Stimulated activated CD8-positive, alpha-beta memory T cell treated with anti-CD3 and anti-CD28 coated beads, Interleukin-12 subunit alpha, Interleukin-12 subunit beta, amount 100 ng/mL, for 4 hours (primary cell): ENCODE measurements around the gene ADAMTS2.
"Not testable (repeated sequence)": the region's sequence is repeated elsewhere in the genome, so short reads cannot be mapped to it uniquely, and the experiment has no call there.

ENCODE experiments used
- DNase-seq: peaks from one replicate; pipeline ENCODE4 v3.0.0-alpha.2; 2020; ENCODE audit warnings: low read depth

ADAMTS2 gene

DNA sequence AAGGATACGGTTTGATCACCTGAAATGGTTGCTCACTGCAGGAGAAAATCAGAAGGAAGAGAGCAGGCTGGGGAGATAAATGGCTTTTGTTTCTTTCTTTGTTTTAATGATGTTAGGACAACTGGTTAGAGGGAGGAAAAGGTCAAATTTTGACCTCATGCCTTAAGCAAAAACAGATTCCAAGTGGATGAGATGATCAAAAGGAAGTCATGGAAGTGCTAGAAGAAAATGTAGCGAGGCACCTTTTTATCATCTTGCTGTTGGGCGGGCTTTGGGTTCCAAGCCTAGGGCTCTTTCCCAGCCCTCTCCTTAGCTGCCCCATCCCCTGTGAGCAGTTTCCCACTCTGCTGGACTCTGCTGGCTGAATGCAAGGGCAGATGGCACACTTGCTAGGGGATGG is 127.9 kb downstream of the ADAMTS2 start:
- DNase-seq = no peak

DNA sequence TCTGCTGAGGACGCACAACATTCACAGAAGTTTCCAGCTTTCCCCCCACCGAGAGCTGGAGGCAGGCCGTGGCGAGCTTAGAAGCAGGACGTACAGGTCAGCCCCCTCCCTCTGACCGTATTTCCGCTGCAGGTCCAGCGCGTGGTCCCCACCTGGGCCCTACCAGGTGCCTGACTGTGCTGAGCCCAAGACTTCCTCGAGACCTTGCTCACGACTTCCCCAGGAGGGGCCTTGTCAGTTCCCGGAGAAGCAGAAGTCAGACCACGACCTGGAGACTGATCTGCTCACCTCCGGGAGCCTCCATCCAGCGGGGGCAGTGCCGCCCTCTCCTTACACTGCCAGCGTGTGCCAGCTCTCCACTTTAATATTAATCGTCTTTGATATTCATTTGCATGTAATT is 128.9 kb downstream of the ADAMTS2 start:
- DNase-seq = not testable (repeated sequence)

DNA sequence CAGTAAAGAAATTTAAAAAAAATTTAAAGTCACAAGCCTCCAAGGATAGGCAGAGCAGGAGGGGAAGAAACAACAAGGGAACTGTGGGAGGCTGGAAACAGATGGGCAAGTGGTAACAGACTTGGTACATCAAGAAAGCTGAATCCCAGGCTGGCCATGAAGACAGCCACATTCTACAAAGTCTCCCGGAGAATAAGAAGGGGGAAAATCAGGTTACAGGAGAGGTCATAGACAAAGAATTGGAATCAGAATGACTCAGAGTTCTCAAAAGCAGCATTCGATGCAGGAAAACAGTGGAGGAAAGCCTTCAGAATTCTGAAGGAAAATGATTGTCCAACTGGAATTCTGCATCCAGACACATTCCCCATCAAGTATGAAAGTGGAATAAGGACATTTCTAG is 129.7 kb downstream of the ADAMTS2 start:
- no peak for DNase-seq

DNA sequence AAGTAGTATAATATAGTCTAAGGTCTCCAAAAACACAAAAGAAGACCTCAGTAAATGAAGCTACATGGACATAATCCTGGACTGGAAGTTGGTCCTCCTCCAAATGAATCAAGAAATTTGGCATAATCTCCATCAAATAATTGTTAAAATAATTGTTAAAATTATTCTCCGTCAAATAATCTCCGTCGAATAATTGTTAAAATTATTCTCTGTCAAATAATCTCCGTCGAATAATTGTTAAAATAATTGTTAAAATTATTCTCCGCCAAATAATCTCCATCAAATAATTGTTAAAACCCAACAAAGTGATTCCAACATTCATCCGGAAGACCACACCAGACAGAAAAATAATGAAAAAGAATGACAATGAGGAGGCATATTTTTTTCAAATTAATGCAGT is 130.6 kb downstream of the ADAMTS2 start:
- DNase-seq = no peak

DNA sequence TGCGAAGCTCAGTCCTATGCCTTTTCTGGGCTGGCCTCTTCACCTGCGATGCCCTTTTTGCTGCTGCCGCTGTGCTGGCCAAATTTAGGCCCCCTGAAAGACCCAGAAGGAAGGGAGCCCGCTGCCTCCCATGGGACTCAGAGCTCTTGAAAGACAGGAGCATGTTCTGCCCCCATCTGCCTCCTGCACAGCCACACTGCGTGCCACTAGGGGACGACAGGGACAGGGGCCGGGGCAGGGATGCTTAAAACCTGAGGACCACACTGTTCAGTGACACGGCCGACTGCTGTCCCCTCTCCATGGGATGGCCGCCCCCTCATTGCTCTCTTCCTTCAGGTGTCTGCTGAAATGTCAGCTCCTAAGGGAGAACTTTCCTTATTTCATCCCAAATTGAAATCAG is 132.4 kb downstream of the ADAMTS2 start:
- DNase-seq = no peak

DNA sequence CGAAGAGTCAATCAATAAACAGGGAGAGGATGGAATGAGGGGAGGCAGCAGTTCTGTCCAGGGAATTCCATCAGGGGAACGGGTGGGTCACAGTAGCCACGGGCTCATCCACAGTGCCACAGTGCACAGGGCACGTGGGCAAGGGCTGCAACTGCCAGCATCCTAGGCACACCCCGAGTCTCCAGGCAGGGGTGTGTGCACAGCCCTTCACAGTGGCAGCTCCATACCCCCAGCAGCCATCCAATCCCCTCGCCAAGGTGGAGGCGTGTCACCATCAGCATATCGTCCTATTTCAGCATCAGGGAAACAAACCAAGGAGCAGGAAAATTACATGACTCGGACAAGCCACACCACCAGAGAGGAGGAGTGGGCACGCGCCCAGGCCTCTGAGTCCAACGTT is 133.6 kb downstream of the ADAMTS2 start:
- DNase-seq = no peak

DNA sequence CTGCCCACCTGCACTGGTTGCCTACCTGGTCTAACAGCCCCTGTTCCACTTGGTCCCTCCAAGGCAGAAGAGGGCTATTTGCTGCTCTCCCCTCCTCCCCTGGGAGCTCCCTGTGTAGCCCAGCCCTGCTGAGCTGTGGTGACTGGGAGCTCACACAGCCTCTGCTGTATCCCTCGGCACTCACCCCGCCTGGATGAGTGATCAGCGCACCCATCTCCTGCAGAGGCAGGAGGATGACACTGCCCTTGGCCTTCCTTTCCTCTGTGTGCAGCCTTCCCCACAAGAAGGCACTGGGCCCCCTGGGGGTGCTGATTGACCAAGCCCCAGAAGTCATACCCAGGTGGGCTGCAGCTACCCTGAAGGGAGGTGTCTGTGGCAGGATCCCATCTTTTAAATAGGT is 134.2 kb downstream of the ADAMTS2 start:
- no peak for DNase-seq

DNA sequence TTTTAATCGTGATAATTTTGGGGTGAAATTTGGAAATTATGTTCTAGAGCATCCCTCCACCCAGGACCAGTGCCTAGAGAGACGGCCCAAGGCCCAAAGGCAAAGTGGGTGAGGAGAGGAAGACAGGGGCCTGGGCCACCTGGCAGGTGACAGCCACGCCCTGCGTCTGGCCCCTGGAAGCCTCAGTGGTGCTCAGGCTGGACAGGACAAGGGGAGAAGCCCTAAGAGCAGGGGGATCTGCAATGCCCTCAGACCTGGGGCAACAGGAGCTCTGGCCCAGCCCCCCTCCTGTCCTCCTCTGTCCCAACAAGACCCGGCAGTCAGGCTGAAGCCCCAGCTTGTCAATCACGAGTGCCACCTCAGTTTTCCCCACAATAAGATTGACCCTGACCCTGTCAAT is 134.8 kb downstream of the ADAMTS2 start:
- no peak for DNase-seq

DNA sequence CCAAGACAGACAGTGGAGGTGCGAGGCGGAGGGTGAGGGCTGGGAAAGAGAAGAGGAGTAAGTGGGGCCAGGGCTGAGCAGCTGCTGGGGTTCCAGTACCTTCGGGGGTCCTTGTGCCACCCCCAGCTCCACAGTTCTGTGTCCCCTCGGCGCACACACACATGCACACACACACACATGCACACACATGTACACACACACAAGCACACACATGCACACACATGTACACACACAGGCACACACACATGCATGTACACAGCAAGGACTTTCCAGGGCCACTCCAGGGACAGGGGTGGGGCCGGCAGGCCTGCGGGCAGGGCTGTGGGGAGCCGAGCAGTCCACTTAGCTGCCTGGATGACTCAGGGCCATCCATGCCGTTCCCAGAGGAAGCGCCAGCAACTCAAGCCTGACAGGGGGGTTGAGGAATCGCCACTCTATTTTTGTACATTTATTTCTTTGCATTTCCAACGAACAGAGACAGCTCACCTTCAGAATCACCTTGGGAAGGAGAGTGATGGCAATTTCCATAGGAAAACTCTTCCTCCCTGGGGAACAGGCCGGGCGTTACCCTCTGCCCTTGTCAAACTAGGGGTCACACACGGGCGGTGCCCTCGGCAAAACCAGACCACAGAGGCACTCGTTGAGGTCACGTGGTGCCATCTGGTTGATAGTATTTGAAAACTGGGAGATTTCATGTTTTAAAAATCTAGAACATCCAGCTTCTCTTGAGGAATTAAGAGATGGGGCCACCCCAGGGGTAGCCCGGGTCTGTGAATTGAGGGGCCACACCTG is 135.7 kb downstream of the ADAMTS2 start:
- no peak for DNase-seq

DNA sequence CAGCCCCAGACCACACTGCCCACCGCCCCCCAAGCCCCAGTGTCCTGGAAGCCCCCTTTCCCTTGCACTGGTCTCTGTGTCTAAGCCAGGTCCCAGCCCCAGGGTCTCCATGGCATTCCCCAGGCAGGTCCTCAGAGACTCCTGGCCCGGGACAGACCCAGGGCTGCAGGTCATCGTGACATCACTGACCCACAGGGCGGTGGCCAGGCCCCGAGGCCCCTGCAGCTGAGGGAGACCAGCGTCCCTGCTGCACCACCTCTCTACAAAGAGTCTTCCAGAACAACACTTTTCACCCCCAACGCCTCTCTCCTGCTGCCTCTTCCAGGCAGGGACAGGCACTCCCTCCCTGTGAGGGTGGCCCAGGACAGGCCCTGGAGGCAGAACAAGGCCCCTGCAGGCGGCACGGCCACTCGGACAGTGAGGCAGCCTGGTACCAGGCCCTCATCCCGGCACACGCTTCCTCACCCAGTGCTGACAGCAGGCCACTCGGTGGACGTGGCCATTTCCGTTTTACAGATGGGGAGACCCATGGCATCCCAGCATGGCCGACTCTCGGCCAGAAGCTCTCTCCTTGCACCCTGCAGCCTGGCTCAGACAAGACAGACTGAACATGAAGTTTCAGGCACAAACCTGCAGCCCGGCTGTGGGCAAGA is 136.4 kb downstream of the ADAMTS2 start:
- DNase-seq = no peak

DNA sequence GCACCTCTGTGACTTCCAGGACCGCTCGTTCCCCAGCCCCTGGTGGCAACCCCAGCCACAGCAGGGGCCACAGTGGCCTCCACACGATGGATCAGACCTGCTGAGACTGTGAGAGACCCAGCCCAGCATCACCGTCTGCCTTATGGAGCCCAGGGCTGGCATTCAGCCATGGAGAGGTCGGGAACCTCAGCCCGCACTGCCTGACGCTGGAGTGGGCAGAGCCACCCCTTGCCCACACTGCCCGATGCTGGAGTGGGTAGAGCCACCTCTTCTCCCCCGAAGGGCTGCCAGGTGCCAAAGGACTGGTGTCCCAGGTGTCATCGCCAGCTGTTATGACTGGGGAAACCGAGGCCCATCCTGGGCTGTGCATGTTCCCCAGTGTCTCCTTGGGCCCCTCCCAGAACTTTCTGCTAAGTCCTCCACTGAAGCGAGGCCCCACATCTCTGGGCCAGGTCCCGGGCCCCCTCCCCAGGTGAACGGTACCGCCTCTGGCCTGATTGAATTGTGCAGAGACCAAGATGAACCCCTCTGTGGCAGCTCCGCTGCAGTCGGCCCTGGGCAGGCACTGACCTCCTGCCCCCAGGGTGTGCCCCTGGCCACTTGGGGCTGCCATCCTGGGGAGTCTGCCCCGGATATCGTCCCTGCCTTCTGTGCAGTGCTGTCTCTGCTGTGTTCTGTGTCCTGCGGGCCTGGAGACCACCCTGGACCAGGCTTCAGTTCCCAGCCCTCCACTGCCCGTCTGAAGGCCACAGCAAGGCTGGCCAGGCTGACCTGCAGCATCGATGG is 137.1 kb downstream of the ADAMTS2 start:
- no peak for DNase-seq

DNA sequence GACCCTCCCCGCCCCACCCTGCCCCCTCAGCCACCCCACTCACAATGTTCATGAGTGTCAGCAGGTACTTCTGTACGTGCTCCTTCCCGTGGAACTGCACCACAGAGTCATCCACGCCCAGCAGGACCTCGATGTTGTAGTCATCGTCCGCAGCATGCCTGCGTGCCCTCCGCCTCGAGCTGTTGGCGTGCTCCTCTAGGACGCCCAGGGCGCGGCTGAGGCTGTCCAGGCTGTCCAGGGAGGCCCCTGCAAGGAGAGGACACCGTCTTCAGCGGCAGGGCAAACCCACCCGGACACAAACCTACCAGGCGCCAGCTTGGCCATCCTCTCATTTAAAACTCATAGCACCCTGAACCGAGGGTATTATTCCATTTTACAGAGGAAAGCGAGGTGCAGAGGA is 137.8 kb downstream of the ADAMTS2 start:
- no peak for DNase-seq

DNA sequence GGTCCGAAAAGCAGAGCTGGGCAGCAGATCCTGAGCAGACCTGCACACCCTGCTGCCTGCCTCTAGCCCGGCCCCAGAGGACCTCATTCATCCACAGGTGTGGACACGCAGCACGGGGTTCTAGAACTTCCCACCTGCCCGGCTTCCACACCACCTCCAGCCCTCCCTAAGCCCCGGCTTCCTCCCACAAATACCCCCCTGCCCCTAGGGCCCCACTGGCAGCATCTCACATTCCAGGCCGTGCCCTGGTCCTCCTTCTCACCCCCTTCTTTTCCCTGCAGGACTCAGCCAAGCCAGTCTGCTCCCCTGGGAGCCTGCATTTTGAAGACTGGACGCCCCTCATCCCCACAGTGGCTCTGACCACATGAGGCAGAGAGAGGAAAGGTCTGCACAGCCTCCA is 138.9 kb downstream of the ADAMTS2 start:
- DNase-seq = no peak

DNA sequence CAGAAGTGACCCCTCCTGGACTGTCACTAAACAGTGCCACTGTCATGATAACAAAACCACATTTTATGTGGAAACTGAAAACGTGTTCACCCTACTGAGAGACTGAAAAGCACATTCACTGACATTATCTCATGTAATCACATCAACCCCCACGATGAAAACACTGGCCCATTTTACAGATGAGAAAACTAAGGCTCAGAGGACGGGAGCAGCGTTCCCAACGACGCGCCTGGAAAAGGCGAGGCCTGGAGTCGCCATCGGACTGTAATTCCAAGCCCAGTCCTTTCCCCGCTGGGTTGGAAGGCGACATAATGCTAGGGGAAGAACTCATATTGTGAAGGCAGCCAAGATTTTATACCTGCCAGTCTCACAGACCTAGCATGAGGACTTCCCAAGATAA is 140.0 kb downstream of the ADAMTS2 start:
- no peak for DNase-seq

DNA sequence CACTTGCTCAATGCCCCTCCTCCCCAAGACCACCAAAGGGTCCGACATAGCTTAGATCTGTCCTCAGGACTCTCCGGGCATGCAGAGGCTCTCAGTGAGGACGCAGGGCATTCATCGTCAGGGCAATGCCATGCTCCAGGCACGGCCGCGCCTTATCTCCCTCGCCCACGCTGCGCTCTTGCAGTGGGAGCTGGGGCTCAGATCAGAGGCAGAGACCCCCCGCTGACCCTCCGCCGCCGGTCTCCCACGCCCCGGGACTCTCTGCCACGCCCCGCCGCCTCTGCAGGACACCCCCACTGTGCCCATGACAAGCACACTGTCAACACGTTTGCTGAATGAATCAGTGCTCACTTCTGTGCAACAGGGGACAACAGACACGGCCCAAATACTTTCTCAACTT is 140.7 kb downstream of the ADAMTS2 start:
- no peak for DNase-seq

DNA sequence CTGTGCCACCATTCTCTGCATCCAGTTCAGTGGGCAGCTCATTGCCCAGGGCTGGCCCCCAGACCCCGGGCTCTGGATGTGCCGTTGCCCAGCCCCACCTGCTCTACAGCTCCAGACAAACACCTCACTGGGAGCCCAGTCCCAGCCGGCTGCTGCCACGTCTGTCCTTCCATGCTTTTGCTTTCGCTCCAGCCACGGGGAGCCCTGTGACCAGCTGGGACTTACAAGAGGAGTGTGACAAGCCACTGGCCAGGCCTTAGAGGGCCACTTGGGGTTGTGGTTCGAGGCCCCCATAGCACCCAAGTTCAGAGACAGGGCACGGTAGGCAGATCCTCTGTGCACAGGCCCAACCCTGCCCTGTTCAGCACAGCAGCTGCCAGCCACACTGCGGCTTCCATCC is 142.0 kb downstream of the ADAMTS2 start:
- no peak for DNase-seq

DNA sequence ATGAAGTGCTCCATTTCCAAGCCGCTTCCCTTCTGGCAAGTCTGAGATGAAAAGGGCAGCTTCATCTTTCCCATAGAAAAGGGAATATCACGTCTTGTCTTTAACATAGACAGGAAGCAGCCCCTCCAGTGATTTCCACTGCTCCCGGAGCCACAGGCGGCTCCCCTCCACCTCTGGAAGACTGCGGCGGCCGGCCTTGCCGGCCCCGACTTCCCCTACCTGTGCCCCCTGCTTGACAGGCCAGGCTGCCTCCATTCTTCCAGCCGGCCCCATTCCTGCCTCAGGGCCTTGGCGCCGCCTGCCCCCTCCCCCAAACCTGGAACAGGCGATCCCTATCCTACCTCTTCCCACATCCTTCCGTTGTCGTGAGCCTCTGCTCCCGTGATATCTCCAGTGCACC is 143.3 kb downstream of the ADAMTS2 start:
- DNase-seq = no peak

DNA sequence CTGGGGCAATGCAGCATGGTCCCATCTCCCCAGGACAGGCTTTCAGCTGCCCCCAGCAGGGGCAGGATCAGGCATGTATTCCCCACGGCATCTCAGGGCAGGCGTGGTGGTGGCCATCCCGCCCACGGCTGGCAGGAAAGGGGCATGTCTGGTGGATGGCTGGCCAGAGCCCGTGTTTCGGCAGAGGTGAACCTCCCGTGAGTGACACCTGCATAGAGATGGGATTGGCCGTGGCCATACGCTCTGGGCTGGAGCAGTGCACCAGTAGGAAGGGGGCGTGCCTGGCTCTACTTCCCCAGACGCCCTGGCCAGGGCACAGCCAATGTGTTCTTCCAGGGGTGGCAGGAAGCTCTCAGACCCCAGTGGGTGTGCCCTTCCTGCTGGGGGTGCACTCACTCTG is 146.0 kb downstream of the ADAMTS2 start:
- no peak for DNase-seq

DNA sequence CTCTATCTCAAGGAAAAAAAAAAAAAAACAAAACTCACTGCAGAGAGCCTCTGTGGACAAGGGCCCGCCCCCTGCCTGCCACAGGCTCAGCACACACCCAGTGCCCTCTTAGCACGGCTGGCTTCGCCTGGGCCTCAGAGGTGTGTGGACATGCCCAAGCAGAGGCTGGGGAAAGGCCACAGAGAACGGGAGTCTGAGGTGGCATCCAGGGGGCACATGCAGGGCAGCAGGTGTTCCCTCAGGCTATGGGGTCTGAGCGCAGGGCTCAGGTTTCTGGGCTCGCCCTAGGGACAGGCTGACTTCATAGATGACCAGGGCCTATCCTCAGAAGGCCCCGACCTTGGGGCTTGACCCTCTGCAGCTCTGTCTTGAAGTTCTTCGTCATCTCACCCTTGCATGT is 146.4 kb downstream of the ADAMTS2 start:
- no peak for DNase-seq

DNA sequence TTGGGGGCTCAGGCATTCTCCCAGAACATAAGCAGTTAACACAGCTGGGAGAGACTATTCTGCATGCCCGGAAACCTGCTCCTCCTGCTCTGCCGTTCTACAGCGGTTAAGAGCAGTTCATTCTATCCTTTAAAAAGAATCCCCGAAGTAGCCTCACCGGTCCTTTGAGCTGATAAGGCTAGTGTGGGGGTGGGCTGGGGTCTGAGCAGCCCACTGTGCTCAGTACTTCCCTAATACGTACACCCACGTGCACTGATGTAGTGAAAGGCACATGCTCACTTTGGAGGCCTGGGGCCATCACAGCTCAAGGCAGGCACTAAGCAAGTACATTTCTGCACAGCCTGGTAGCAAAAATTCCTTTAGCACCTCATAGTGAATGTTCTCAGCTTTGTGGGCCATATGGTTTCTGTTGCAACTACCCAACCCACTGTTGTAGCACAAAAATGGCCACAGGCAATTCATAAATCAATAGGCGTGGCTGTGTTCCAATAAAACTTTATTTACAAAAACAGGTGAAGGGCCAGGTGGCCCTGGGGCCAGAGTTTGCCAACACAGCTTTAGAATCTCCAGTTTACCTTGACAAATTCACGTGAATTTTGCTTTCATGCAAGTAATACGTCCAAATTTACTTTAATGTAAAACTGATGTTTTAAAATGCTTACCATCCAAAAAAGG is 148.7 kb downstream of the ADAMTS2 start:
- no peak for DNase-seq

DNA sequence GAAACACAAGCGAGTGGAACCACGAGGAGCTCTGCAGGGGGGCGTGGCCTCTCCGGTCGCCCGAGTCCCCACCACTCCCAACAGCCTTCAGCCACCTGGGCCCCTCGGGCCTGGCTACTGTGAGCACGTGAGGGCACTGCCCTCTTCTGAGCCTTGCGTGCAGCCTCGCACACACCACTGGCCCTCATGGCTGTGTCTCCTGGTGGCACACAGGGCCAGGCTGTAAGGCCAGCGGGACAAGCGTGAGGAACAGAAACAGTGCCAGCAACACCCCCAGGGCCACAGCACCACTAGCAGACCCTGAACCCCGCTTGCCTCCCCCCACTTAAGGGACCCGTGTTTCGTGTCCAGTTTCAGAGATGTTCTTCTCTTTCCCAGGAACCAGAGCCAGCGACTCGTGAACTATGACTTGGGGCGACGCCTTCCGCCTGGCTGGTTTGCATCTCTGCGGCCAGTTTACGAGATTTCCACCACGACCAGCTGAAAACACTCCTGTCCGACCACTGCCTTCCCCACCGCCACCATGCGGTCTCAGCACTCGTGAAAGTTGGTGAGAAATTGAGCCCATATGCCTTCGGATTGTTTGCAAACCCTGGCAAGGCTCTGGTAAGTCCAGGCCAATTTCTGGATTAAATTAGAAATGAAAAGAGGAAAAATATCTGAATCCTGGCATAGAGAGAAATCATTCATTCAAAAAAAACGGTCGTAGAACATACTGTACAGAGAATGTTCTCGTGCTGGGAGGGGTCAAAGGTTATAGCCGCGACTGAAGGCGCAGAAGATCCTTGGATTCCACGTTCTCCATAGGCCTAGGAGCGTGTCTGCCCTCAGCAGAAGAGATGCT is 149.5 kb downstream of the ADAMTS2 start:
- DNase-seq = no peak

DNA sequence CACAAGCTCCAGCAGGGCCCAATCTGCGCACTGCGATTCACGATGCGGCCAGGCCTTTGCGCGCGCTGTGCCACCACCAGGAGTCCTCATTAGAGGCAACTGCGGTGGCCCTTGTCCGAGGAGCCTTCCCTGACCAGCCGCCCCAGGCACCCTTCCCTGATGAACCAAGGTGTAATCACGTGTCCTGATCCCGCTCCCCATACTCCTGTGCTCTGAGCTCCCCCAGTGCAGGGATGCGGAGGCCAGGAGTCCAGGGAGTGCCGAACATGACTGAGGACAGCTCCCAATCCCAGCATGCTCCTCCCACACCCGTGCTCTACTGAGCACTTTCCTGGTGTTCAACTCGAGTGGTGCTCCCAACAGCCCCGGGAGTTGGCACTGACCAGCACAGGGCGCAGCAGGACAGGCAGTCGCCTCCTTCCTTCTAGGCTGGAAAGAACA is 150.3 kb downstream of the ADAMTS2 start:
- DNase-seq = no peak
